RPMI7951 (cell line): ENCODE data around the gene SATB2. TPM values are rescaled to one million over a fixed set of nuclear protein-coding genes. Genes with fewer than 3 reads are reported as not detected.
A peak's percentile ranks its signal among the peaks of the same experiment; 100 is the strongest.

ENCODE experiments used
- DNase-seq: peaks from one replicate; pipeline ENCODE4 v3.0.0-alpha.2; 2012; ENCODE audit warnings: low read depth
- total RNA-seq: library from RNA; depleted of rRNA; stranded (reverse); fragments of >200 nt; shearing (Covaris generic); gene quantifications from 2 replicates; pipeline ENCODE4 v1.2.3, GENCODE V29; 2014

Gene SATB2
- total RNA-seq, 1 experiment from 2014 or later = 11.8 TPM

DNA sequence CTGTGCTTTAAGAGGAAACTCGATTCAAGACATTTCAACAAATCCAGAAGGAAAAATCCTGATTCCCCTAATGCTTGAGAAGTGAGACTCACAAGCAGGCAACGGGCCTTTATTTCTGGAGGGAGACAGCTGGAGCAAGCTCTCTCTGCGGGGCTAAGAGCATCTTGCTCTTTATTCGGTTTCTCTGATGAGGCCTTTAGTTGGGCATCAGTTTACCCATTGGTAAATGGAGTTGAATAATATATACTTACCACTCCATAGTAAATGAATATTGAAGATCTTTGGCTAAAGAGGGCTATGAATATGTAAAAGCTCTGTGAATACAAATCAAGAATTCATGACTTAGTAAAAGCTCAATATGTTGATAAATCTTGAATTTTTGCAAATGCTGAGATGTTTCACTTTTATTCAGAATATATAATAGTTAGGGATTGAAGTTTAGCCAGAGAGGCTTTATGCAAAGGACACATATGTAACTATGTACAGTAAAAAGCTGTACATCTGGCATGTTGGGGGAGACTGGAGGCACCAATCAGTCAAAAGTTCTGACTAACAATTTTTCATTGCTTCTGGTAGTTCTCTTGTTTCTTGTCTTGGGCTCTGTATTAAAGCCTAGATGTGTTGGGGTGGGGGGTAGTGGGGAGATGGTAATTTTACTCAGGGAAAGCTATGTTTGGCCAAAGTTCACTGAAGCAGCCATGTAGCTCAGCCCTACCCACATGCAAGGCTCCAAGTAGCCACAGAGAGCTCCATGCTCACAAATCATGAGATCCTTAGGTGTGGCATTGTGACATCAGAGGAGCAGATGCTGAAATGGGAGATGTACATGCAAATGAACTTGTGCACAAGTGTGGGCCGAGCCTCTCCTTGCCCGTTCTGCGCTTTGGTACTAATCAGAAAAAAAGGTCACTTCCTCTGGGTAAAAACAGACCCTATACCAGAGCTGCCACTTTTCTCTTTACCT, 200.2 kb downstream of the SATB2 start:
- DNase-seq = no peak

DNA sequence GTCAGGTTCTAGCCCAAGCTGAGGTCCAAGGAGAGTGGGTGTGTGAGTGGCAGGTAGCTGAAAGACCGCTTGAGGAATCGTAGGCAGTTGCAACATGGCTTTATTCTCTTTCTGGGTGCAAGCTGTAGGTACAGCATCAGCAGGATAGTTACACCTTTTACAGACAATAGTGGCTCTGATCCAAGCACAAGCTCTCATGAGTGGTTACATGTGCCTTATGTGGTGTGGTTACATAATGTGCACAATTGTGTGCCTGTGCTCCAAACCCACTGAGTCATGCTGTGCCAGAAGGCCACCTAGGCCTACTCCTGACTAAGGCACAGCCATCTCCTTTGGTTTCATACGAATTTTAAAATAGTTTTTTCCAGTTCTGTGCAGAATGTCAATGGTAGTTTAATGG, 227.6 kb downstream of the SATB2 start:
- peak; percentile 83 for DNase-seq

DNA sequence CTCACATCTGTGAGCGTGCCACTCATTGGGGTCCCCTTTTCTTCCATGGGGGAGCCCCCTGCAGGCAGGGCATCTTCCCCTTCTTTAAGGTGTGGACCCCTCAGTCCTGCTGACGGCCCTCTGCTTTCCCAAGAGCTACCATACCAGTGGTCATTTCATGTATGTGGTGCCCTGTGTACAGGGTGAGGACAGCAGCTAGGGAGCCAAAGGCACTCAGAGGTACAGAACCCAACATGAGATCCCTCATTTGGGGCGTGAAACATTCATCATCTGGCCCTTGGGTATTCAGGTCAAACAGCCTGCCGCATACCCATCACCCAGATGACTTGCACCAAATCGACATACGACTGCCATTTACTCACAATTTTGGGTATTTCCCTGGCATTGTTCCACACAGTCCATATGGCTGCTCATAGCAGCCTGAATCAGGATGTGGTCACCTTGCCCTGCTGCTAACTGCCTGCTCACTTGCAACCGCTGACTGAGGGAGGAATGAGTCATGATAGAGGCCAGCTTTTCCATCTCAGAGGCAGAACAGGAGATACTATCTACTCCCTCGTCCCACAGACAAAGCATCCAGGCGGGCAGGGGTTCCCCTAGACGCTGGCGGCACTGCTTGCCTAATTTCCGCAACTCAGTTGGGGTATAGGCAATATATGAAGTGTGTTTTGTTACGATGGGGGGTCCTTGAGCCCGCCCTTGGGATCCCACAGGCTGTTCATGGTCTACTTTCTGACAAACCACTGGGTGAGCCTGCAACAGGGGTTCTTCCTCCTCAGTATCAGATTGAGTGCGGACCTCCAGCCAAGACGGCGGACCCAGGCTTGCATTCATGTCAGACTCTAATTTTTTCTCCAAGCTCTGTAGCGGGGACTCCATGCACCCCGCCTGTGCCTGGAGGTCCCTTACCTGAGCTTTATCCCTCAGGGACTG, 228.6 kb downstream of the SATB2 start:
- DNase-seq = peak; percentile 100

DNA sequence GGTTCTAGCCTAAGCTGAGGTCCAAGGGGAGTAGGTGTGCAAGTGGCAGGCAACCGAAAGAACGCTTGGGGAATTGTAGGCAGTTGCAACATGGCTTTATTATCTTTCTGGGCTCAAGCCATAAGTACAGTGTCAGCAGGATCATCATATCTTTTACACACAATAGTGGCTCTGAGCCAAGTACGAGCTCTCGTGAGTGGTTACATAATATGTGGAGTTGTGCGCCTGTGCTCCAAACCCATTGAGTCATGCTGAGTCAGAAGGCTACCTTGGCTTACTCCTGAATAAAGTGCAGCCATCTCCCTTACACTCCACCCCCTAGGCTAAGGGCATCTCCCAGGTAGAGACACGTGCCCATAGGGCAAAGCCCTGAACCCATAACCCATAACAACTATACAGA, 233.9 kb downstream of the SATB2 start:
- DNase-seq = peak; percentile 88

DNA sequence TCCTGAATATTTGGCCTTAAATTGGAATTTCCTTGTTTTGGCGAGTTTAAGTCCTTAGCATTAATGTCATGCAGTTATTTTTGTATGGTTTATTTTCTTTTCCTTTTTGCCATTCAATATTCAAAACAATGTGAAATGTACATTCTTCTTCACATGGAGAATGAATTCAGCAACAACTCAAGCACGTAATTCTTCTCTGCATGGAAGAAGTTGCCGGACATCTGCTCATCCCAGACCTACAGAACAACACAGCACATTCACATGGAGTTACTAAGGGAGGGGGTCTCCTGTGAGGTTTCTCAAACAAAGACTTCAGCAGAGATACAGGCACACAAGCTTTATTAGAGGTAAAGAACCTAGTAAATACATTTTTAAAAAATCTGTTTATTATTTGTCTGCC, 236.8 kb downstream of the SATB2 start:
- no peak for DNase-seq

DNA sequence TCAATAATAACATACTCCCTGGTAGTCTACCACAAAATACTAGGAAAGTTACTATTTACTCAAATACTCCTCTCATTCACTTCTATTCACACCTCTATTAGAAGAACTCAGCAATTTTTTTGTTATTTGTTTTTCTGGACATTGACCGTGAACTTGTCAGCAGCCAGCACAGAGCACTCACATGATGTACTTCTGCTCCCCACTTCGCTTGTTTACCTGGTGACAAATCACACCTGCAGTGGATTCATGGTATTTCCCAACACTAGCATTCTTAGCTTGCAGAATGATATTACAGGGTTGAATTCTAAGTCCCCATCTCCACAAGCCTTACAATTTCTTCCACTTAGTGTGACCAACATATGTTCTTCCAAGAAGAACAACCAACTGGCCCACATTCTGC, 238.2 kb downstream of the SATB2 start:
- no peak for DNase-seq
